Calu3 (cell line): ENCODE measurements around the gene AHSP. TPM values are rescaled to one million over a fixed set of nuclear protein-coding genes. Genes with fewer than 3 reads are reported as not detected.

ENCODE experiments used
- BruUV-seq: library from RNA; stranded (reverse); fragments of 400-500 nt; replicated peaks from 2 replicates; lab custom pipeline; 2021; lab: Mats Ljungman, UMichigan
- CTCF ChIA-PET: fragments of 300-600 bp; sonication (Branson Sonifier 250); formaldehyde crosslinking; loops from one replicate; lab custom pipeline; 2022; ENCODE audit warnings: antibody characterized with exemption; lab: Charles Lee
- DNase-seq: peaks from one replicate; pipeline ENCODE4 v3.0.0; 2022
- H3K27ac Mint-ChIP-seq: one replicate; pipeline ENCODE4 v1.8.0; 2022; ENCODE audit warnings: mixed read lengths; ENCODE audit not compliant: unreplicated experiment
- H3K27me3 Mint-ChIP-seq: one replicate; pipeline ENCODE4 v1.8.0; 2022; ENCODE audit warnings: mixed read lengths; ENCODE audit not compliant: unreplicated experiment
- H3K36me3 Mint-ChIP-seq: one replicate; pipeline ENCODE4 v1.8.0; 2022; ENCODE audit warnings: mild to moderate bottlenecking, moderate library complexity, mixed read lengths; ENCODE audit not compliant: insufficient read depth, unreplicated experiment
- H3K4me1 Mint-ChIP-seq: one replicate; pipeline ENCODE4 v1.8.0; 2022; ENCODE audit warnings: mild to moderate bottlenecking, low read depth, mixed read lengths; ENCODE audit not compliant: unreplicated experiment
- H3K4me3 Mint-ChIP-seq: one replicate; pipeline ENCODE4 v1.8.0; 2022; ENCODE audit warnings: mild to moderate bottlenecking, low read depth, moderate library complexity, mixed read lengths; ENCODE audit not compliant: unreplicated experiment
- H3K9me3 Mint-ChIP-seq: one replicate; pipeline ENCODE4 v1.8.0; 2022; ENCODE audit warnings: low read depth, mixed read lengths; ENCODE audit not compliant: unreplicated experiment
- CTCF ChIP-seq: fragments of 200-600 bp; IDR thresholded peaks from one replicate; pipeline ENCODE4 v1.8.0; 2022; ENCODE audit warnings: antibody characterized with exemption; ENCODE audit not compliant: unreplicated experiment
- intact Hi-C: fragments of 100-400 bp; cut with micrococcal nuclease; formaldehyde crosslinking; loops from one replicate; pipeline ENCODE4 v1.10.0; 2022; ENCODE audit not compliant: unreplicated experiment
- total RNA-seq: library from RNA; stranded (reverse); gene quantifications from 2 replicates; pipeline ENCODE4 v1.2.3, GENCODE V29; 2022

The AHSP gene
- total RNA-seq, 1 experiment from 2014 or later = not detected

GRCh38 chr16:31532120-31532519 lies 4.4 kb downstream of the AHSP start:
- intact Hi-C loops = loop anchor here (10.0 kb wide), 1 partner anchor 83 kb away; no protein-coding TSS in a partner anchor
- CTCF ChIA-PET = no interaction called here
- no TSS peak for BruUV-seq
- H3K36me3 Mint-ChIP-seq = no peaks in the 10 kb centered on the region
- no peaks in the 10 kb centered on the region for H3K4me1 Mint-ChIP-seq
- no peak for DNase-seq
- no peak overlapping the region for H3K27ac Mint-ChIP-seq
- TF ChIP-seq CTCF = no peak
- H3K4me3 Mint-ChIP-seq = no peak overlapping the region
- H3K9me3 Mint-ChIP-seq = no peaks in the 10 kb centered on the region
- H3K27me3 Mint-ChIP-seq = peaks cover 20% of the 10 kb centered on the region

DNA sequence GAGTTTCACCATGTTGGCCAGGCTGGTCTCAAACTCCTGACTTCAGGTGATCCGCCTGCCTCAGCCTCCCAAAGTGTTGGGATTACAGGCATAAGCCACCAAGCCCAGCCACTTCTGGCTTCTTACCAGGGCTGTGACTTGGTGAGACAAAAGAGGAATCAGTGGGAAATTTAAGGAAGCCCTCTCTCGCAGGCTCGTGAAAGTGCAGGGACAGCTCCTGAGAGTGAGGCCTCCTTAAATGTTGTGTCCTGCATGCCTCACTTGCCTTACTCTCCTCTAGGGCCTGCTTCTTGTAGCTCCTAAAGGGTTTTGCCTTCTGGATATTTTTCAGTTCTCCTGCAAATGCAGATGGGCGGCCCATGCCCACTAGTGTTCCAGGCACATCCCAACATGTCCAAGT lies 5.2 kb downstream of the AHSP start:
- DNase-seq = no peak
- Mint-ChIP-seq H3K27me3 (peaks cover 14% of the 10 kb centered on the region), H3K36me3 (no peaks in the 10 kb centered on the region), H3K4me1 (no peaks in the 10 kb centered on the region), H3K27ac (no peak overlapping the region), H3K9me3 (no peaks in the 10 kb centered on the region), H3K4me3 (no peak overlapping the region)
- no TSS peak for BruUV-seq
- no peak for TF ChIP-seq CTCF
- CTCF ChIA-PET = no interaction called here
- intact Hi-C loops = loop anchor here (10.0 kb wide), 1 partner anchor 82 kb away; no protein-coding TSS in a partner anchor

GRCh38 chr16:31535737-31536136 lies 8.0 kb downstream of the AHSP start:
- Mint-ChIP-seq H3K4me3 (no peak overlapping the region), H3K27me3 (no peaks in the 10 kb centered on the region), H3K4me1 (no peaks in the 10 kb centered on the region), H3K9me3 (peaks cover 9% of the 10 kb centered on the region), H3K36me3 (no peaks in the 10 kb centered on the region), H3K27ac (no peak overlapping the region)
- BruUV-seq = no TSS peak
- DNase-seq = no peak
- TF ChIP-seq CTCF = no peak
- intact Hi-C loops = loop anchor here (10.0 kb wide), 1 partner anchor 79 kb away; no protein-coding TSS in a partner anchor
- CTCF ChIA-PET = interaction anchor here (0.7 kb wide), 1 partner anchor 59 kb away, joined by 3 read pairs; no protein-coding TSS in a partner anchor

- no peak overlapping the region for H3K4me3 Mint-ChIP-seq
- H3K36me3 Mint-ChIP-seq = no peaks in the 10 kb centered on the region
- no peak for DNase-seq
- BruUV-seq = no TSS peak
- CTCF ChIA-PET = no interaction called here
- H3K27me3 Mint-ChIP-seq = no peaks in the 10 kb centered on the region
- intact Hi-C loops = loop anchor here (10.0 kb wide), 1 partner anchor 78 kb away; no protein-coding TSS in a partner anchor
- TF ChIP-seq CTCF = no peak
- H3K9me3 Mint-ChIP-seq = peaks cover 9% of the 10 kb centered on the region
- no peaks in the 10 kb centered on the region for H3K4me1 Mint-ChIP-seq
- H3K27ac Mint-ChIP-seq = no peak overlapping the region
Observed at GRCh38 chr16:31536804-31537361, 9.2 kb downstream of the AHSP start.
